Measurements from ENCODE around the gene SND1.

Gene SND1

DNA sequence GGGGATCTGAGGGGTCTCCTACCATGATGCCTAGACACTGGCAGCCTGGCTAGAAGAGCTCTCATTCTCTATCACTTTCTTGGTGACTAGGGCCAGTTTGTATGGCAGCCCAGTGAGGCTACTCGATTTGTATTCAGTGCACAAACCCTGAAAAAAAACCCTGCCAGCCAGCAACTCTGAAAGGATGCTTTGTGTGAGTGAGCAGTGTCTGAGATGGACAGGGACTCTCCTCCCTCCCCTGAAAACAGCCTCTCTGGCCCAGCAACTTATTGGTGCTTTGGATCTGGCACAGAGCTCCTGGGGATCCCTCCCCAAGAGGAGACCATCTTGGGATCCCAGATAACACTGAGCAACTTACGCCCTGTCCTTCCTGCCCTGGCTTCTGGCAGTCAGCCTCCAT lies 390.0 kb downstream of the SND1 start:
- no peaks in the 10 kb centered on the region for H3K9me2 ChIP-seq (replicated peaks; ENCODE audit: insufficient read depth, low read length)
- no peaks in the 10 kb centered on the region for H3K36me3 ChIP-seq (replicated peaks; ENCODE audit: insufficient read depth, low read length)
- no peak overlapping the region for H3K9ac ChIP-seq (ENCODE audit: low read length)
- peaks cover 10% of the 10 kb centered on the region; the same call in 1 of the 2 replicates for H4K20me1 ChIP-seq (ENCODE audit: insufficient read depth, low read length)
- TF ChIP-seq EZH2phosphoT487 (IDR thresholded peaks at IDR 0.05; ENCODE audit: low read length), result no peak
- TF ChIP-seq EZH2 (optimal IDR thresholded peaks at IDR 0.05; ENCODE audit: low read depth, low read length), result no peak
- TF ChIP-seq, protein P1, sequence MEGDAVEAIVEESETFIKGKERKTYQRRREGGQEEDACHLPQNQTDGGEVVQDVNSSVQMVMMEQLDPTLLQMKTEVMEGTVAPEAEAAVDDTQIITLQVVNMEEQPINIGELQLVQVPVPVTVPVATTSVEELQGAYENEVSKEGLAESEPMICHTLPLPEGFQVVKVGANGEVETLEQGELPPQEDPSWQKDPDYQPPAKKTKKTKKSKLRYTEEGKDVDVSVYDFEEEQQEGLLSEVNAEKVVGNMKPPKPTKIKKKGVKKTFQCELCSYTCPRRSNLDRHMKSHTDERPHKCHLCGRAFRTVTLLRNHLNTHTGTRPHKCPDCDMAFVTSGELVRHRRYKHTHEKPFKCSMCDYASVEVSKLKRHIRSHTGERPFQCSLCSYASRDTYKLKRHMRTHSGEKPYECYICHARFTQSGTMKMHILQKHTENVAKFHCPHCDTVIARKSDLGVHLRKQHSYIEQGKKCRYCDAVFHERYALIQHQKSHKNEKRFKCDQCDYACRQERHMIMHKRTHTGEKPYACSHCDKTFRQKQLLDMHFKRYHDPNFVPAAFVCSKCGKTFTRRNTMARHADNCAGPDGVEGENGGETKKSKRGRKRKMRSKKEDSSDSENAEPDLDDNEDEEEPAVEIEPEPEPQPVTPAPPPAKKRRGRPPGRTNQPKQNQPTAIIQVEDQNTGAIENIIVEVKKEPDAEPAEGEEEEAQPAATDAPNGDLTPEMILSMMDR (IDR thresholded peaks at IDR 0.05; ENCODE audit: low read length), result no peak
- H3K27ac ChIP-seq (ENCODE audit: low read length), result no peak overlapping the region
- DNase-seq, result no peak
- H3K27me3 ChIP-seq (replicated peaks; ENCODE audit: insufficient read depth, low read length), result no peaks in the 10 kb centered on the region
- no peak overlapping the region for H3K4me3 ChIP-seq (ENCODE audit: low read length)
- no peaks in the 10 kb centered on the region for H3K9me3 ChIP-seq (replicated peaks; ENCODE audit: insufficient read depth, low read length)
- peaks cover 46% of the 10 kb centered on the region for H3K4me1 ChIP-seq (ENCODE audit: low read length)
- H3F3A ChIP-seq (ENCODE audit: insufficient read depth, low read length), result peaks cover 17% of the 10 kb centered on the region
- no peak overlapping the region for H3K4me2 ChIP-seq (ENCODE audit: low read depth, low read length)
- H2AFZ ChIP-seq (ENCODE audit: low read length), result no peak overlapping the region
- H3K79me2 ChIP-seq (ENCODE audit: low read length), result peaks cover 82% of the 10 kb centered on the region

DNA sequence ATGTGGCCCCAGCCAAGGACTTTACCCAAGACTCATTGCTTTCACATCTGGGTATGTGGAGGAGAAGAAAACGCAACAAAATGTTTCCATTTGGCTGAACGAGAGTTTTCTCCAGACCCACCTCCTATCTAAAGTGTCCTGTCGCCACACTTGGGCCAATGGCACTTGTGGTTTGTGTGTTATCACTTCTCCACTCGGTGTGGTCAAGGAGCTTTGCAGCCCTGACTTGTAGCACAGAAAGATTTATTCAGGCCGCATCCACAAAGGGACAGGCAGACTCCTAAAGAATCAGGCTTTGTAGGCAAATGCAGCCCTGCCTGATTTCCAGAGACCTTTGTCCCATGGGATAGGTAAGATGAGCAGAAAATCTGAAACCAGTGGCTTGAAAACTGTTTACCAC lies 392.1 kb downstream of the SND1 start:
- peak; percentile 37 for DNase-seq
- H3K9ac ChIP-seq (ENCODE audit: low read length), result no peak overlapping the region
- peaks cover 25% of the 10 kb centered on the region for H3K4me1 ChIP-seq (ENCODE audit: low read length)
- peak overlapping the region; percentile 19 for H3K4me2 ChIP-seq (ENCODE audit: low read depth, low read length)
- H3K27me3 ChIP-seq (replicated peaks; ENCODE audit: insufficient read depth, low read length), result no peaks in the 10 kb centered on the region
- H3K36me3 ChIP-seq (replicated peaks; ENCODE audit: insufficient read depth, low read length), result no peaks in the 10 kb centered on the region
- no peak overlapping the region for H3K4me3 ChIP-seq (ENCODE audit: low read length)
- H4K20me1 ChIP-seq (ENCODE audit: insufficient read depth, low read length), result peaks cover 2% of the 10 kb centered on the region; the same call in 1 of the 2 replicates
- no peaks in the 10 kb centered on the region for H3K9me2 ChIP-seq (replicated peaks; ENCODE audit: insufficient read depth, low read length)
- H3K27ac ChIP-seq (ENCODE audit: low read length), result peak overlapping the region; percentile 5; the same call in 1 of the 2 replicates
- H2AFZ ChIP-seq (ENCODE audit: low read length), result no peak overlapping the region
- peaks cover 5% of the 10 kb centered on the region; the same call in 1 of the 2 replicates for H3F3A ChIP-seq (ENCODE audit: insufficient read depth, low read length)
- peaks cover 81% of the 10 kb centered on the region for H3K79me2 ChIP-seq (ENCODE audit: low read length)
- TF ChIP-seq EZH2 (optimal IDR thresholded peaks at IDR 0.05; ENCODE audit: low read depth, low read length) (no peak), EZH2phosphoT487 (IDR thresholded peaks at IDR 0.05; ENCODE audit: low read length) (no peak)
- TF ChIP-seq, protein P1 (IDR thresholded peaks at IDR 0.05; ENCODE audit: low read length), result no peak
- no peaks in the 10 kb centered on the region for H3K9me3 ChIP-seq (replicated peaks; ENCODE audit: insufficient read depth, low read length)

DNA sequence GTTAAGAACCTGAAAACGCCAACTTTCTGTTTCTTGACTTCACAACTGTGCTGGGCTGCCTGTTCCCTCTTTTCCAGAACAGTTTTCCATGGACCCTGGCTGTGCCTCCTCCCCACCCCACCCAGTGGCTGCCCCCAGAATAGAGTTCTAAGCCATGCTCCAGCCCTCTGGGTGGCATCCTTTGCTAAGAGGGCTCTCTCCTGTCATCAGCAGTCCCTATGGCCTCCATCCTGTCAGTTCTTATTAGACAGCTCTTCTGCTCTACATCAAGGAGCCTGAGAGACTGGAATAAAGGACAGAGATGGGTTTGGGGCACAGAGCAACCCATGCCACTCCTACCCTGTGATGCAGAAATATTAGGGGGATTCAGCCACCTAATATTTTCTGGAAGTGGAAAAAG lies 393.2 kb downstream of the SND1 start:
- H3K9ac ChIP-seq (ENCODE audit: low read length), result no peak overlapping the region
- H2AFZ ChIP-seq (ENCODE audit: low read length), result no peak overlapping the region
- no peaks in the 10 kb centered on the region for H3K9me3 ChIP-seq (replicated peaks; ENCODE audit: insufficient read depth, low read length)
- peaks cover 81% of the 10 kb centered on the region for H3K79me2 ChIP-seq (ENCODE audit: low read length)
- no peak for DNase-seq
- TF ChIP-seq EZH2phosphoT487 (IDR thresholded peaks at IDR 0.05; ENCODE audit: low read length) (no peak), EZH2 (optimal IDR thresholded peaks at IDR 0.05; ENCODE audit: low read depth, low read length) (no peak)
- TF ChIP-seq, protein P1 (IDR thresholded peaks at IDR 0.05; ENCODE audit: low read length), result no peak
- no peak overlapping the region for H3K27ac ChIP-seq (ENCODE audit: low read length)
- no peak overlapping the region for H3K4me3 ChIP-seq (ENCODE audit: low read length)
- no peak overlapping the region for H3K4me2 ChIP-seq (ENCODE audit: low read depth, low read length)
- H4K20me1 ChIP-seq (ENCODE audit: insufficient read depth, low read length), result no peaks in the 10 kb centered on the region; the same call in 1 of the 2 replicates
- no peaks in the 10 kb centered on the region for H3K9me2 ChIP-seq (replicated peaks; ENCODE audit: insufficient read depth, low read length)
- no peaks in the 10 kb centered on the region for H3K27me3 ChIP-seq (replicated peaks; ENCODE audit: insufficient read depth, low read length)
- H3K4me1 ChIP-seq (ENCODE audit: low read length), result peaks cover 24% of the 10 kb centered on the region
- H3K36me3 ChIP-seq (replicated peaks; ENCODE audit: insufficient read depth, low read length), result no peaks in the 10 kb centered on the region
- peaks cover 5% of the 10 kb centered on the region; the same call in 1 of the 2 replicates for H3F3A ChIP-seq (ENCODE audit: insufficient read depth, low read length)

All from MM.1S (cell line).